OCI-LY7 (cell line): ENCODE data around the gene SMG6.

Experiments used
- EZH2phosphoT487 ChIP-seq: fragments of 200-600 bp; sonication (generic); IDR thresholded peaks from 2 replicates; pipeline ENCODE4 v1.6.1; 2018; ENCODE audit warnings: low read depth, borderline replicate concordance, mild to moderate bottlenecking, mixed run types, antibody characterized with exemption, low read length, moderate library complexity, mixed read lengths
- TF ChIP-seq, protein P1 (sequence below): fragments of 200-600 bp; sonication (generic); conservative IDR thresholded peaks from 2 replicates; pipeline ENCODE4 v1.5.1; 2014; ENCODE audit warnings: mild to moderate bottlenecking, antibody characterized with exemption, low read length, moderate library complexity, mixed read lengths

DNA sequence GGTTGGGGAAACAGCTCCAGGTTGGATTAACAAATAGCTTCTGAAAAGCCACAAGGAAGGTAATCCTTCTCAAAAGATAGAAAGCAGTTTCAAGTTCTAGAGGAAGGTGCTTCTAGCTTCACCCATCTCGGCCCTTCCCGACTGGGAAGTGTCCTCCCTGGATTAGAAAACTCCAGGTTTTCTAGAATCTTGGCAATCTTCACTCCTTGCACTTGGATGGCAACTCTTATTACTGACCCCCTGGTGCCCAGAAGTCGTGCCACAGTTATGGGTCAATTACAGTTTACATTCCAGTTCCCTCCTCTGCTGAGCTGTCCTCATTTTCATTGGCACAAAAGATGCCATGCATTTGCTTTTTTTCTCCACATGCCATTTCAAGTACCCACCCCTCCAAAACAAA, 65.6 kb downstream of the SMG6 start:
- TF ChIP-seq, protein P1, sequence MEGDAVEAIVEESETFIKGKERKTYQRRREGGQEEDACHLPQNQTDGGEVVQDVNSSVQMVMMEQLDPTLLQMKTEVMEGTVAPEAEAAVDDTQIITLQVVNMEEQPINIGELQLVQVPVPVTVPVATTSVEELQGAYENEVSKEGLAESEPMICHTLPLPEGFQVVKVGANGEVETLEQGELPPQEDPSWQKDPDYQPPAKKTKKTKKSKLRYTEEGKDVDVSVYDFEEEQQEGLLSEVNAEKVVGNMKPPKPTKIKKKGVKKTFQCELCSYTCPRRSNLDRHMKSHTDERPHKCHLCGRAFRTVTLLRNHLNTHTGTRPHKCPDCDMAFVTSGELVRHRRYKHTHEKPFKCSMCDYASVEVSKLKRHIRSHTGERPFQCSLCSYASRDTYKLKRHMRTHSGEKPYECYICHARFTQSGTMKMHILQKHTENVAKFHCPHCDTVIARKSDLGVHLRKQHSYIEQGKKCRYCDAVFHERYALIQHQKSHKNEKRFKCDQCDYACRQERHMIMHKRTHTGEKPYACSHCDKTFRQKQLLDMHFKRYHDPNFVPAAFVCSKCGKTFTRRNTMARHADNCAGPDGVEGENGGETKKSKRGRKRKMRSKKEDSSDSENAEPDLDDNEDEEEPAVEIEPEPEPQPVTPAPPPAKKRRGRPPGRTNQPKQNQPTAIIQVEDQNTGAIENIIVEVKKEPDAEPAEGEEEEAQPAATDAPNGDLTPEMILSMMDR, result no peak
- no peak for TF ChIP-seq EZH2phosphoT487
